ENCODE data around the gene ATPAF2. TPM values are rescaled to one million over a fixed set of nuclear protein-coding genes. Genes with fewer than 3 reads are reported as not detected.

ATPAF2 gene
- total RNA-seq, 1 experiment from 2014 or later: 44.5 TPM

GRCh38 chr17:18084256-18084655 is 45.3 kb upstream of the ATPAF2 start:
- POLR2A ChIA-PET (ENCODE audit: unreplicated experiment): interaction anchor here (0.7 kb wide), 1 partner anchor 151 kb away, joined by 7 read pairs; no protein-coding TSS in a partner anchor
- intact Hi-C loops (cut with micrococcal nuclease; ENCODE audit: unreplicated experiment): no loop called here
- CTCF ChIA-PET: interaction anchor here (0.6 to 0.7 kb wide), 2 partner anchors 242 to 788 kb away, joined by 4 to 7 read pairs; no protein-coding TSS in a partner anchor

DNA sequence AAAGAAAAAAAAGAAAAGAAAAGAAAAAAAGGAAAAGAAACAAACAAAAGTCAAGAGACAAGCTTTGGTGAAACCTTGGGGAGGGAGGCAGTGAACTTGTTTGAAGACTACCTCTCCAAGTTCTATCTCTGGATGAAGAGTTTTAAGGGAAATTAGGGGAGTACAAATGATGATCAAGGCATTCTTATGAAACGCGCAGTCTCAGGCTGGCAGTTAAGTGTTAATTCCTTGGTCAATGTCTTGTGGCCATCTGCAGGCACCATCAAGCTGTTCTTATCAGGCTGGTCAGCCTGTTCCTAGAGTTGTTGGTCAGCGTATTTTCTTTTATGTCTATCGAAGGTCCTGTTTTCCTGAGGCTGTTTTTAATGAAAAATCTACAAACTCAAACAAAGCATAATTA is 40.6 kb upstream of the ATPAF2 start:
- Histone ChIP-seq H3F3A (ENCODE audit: insufficient read depth, low read depth) (no peaks in the 10 kb centered on the region), H3K36me3 (ENCODE audit: low read depth) (no peaks in the 10 kb centered on the region), H4K20me1 (ENCODE audit: insufficient read depth) (no peaks in the 10 kb centered on the region), H3K4me2 (no peak overlapping the region), H3K27ac (no peak overlapping the region), H3K9me3 (ENCODE audit: insufficient read depth, low read depth) (no peaks in the 10 kb centered on the region), H2AFZ (no peak overlapping the region), H3K4me3 (no peak overlapping the region), H3K27me3 (ENCODE audit: insufficient read depth, low read depth) (no peaks in the 10 kb centered on the region), H3K9me2 (ENCODE audit: insufficient read depth) (no peaks in the 10 kb centered on the region), H3K79me2 (ENCODE audit: low read depth) (no peaks in the 10 kb centered on the region), H3K4me1 (replicated peaks; ENCODE audit: insufficient read depth) (no peaks in the 10 kb centered on the region; the same call in 1 of the 2 replicates)
- no TSS peak for BruUV-seq (replicated peaks)
- ChIA-PET CTCF (no interaction called here), POLR2A (ENCODE audit: unreplicated experiment) (no interaction called here)
- DNase-seq: no peak
- intact Hi-C loops (cut with micrococcal nuclease; ENCODE audit: unreplicated experiment): no loop called here
- TF ChIP-seq EZH2 (IDR thresholded peaks at IDR 0.05; ENCODE audit: low read depth) (no peak), CTCF (conservative IDR thresholded peaks at IDR 0.05) (no peak)

More at GRCh38 chr17:18084256-18084655, 45.3 kb upstream of the ATPAF2 start:
- Histone ChIP-seq H4K20me1 (ENCODE audit: insufficient read depth) (no peaks in the 10 kb centered on the region), H3K9me2 (ENCODE audit: insufficient read depth) (no peaks in the 10 kb centered on the region), H3K36me3 (ENCODE audit: low read depth) (no peaks in the 10 kb centered on the region), H3K9me3 (ENCODE audit: insufficient read depth, low read depth) (no peaks in the 10 kb centered on the region), H3K4me3 (no peak overlapping the region), H3K4me2 (no peak overlapping the region), H2AFZ (no peak overlapping the region), H3K4me1 (replicated peaks; ENCODE audit: insufficient read depth) (peaks cover 8% of the 10 kb centered on the region), H3K27me3 (ENCODE audit: insufficient read depth, low read depth) (no peaks in the 10 kb centered on the region), H3F3A (ENCODE audit: insufficient read depth, low read depth) (no peaks in the 10 kb centered on the region), H3K79me2 (ENCODE audit: low read depth) (peaks cover 15% of the 10 kb centered on the region), H3K27ac (no peak overlapping the region)
- TF ChIP-seq CTCF (conservative IDR thresholded peaks at IDR 0.05) (no peak), EZH2 (IDR thresholded peaks at IDR 0.05; ENCODE audit: low read depth) (no peak)
- no TSS peak for BruUV-seq (replicated peaks)
- no peak for DNase-seq

- no peak overlapping the region for H3K4me2 ChIP-seq
- no peaks in the 10 kb centered on the region for H3K36me3 ChIP-seq (ENCODE audit: low read depth)
- ChIA-PET POLR2A (ENCODE audit: unreplicated experiment) (interaction anchor here (0.6 kb wide), 1 partner anchor 85 kb away, joined by 5 read pairs; no protein-coding TSS in a partner anchor), CTCF (no interaction called here)
- no peaks in the 10 kb centered on the region for H3K9me3 ChIP-seq (ENCODE audit: insufficient read depth, low read depth)
- no peak overlapping the region for H3K27ac ChIP-seq
- H3K79me2 ChIP-seq (ENCODE audit: low read depth): no peaks in the 10 kb centered on the region
- no TSS peak for BruUV-seq (replicated peaks)
- intact Hi-C loops (cut with micrococcal nuclease; ENCODE audit: unreplicated experiment): no loop called here
- no peaks in the 10 kb centered on the region for H4K20me1 ChIP-seq (ENCODE audit: insufficient read depth)
- DNase-seq: no peak
- H3K4me3 ChIP-seq: no peak overlapping the region
- H3K9me2 ChIP-seq (ENCODE audit: insufficient read depth): no peaks in the 10 kb centered on the region
- no peaks in the 10 kb centered on the region for H3K27me3 ChIP-seq (ENCODE audit: insufficient read depth, low read depth)
- H2AFZ ChIP-seq: no peak overlapping the region
- TF ChIP-seq CTCF (conservative IDR thresholded peaks at IDR 0.05) (no peak), EZH2 (IDR thresholded peaks at IDR 0.05; ENCODE audit: low read depth) (no peak)
- no peaks in the 10 kb centered on the region for H3K4me1 ChIP-seq (replicated peaks; ENCODE audit: insufficient read depth)
- H3F3A ChIP-seq (ENCODE audit: insufficient read depth, low read depth): peaks cover 4% of the 10 kb centered on the region; the same call in 1 of the 2 replicates
Measured at GRCh38 chr17:18076936-18077335, 38.0 kb upstream of the ATPAF2 start.

Data from PC-9 (cell line).